Neural cell (in vitro differentiated cells): ENCODE results near the gene C1QTNF8. TPM values are rescaled to one million over a fixed set of nuclear protein-coding genes. Genes with fewer than 3 reads are reported as not detected.

Source experiments
- H2AFZ ChIP-seq: fragments of 200-600, 300-800 bp; sonication (generic), shearing (Covaris generic); 2 replicates; pipeline ENCODE4 v1.6.0; 2014; ENCODE audit warnings: low read depth, mild to moderate bottlenecking, antibody characterized with exemption, low read length, moderate library complexity
- H3F3A ChIP-seq: fragments of 200-600 bp; shearing (Covaris generic); 2 replicates; pipeline ENCODE4 v1.6.1; 2016; ENCODE audit warnings: mild to moderate bottlenecking, moderate library complexity, mixed read lengths, antibody characterized with exemption, low read length; ENCODE audit not compliant: insufficient read depth, poor library complexity, severe bottlenecking
- H3K27ac ChIP-seq: fragments of 200-600, 300-800 bp; sonication (generic), shearing (Covaris generic); 2 replicates; pipeline ENCODE4 v1.5.1; 2014; ENCODE audit warnings: mild to moderate bottlenecking, low read length, moderate library complexity
- H3K27me3 ChIP-seq: fragments of 300-800, 200-600 bp; sonication (generic), shearing (Covaris generic); 2 replicates; pipeline ENCODE4 v1.6.0; 2014; ENCODE audit warnings: mild to moderate bottlenecking, low read depth, low read length, moderate library complexity; ENCODE audit not compliant: insufficient read depth
- H3K36me3 ChIP-seq: fragments of 300-800, 200-600 bp; sonication (generic), shearing (Covaris generic); 2 replicates; pipeline ENCODE4 v1.5.1; 2014; ENCODE audit warnings: mild to moderate bottlenecking, antibody characterized with exemption, low read length, moderate library complexity; ENCODE audit not compliant: insufficient read depth
- H3K4me2 ChIP-seq: fragments of 300-800, 200-600 bp; sonication (generic), shearing (Covaris generic); 2 replicates; pipeline ENCODE4 v1.6.0; 2014; ENCODE audit warnings: mild to moderate bottlenecking, low read length
- H3K4me3 ChIP-seq: fragments of 300-800, 200-600 bp; sonication (generic), shearing (Covaris generic); 2 replicates; pipeline ENCODE4 v1.5.1; 2014; ENCODE audit warnings: mild to moderate bottlenecking, low read length, moderate library complexity
- H3K79me2 ChIP-seq: fragments of 200-600 bp; shearing (Covaris generic); replicated peaks from 2 replicates; pipeline ENCODE4 v1.6.0; 2014; ENCODE audit warnings: mild to moderate bottlenecking, low read length, moderate library complexity; ENCODE audit not compliant: insufficient read depth
- H3K9ac ChIP-seq: fragments of 300-800, 200-600 bp; sonication (generic), shearing (Covaris generic); 2 replicates; pipeline ENCODE4 v1.6.1; 2016; ENCODE audit warnings: mild to moderate bottlenecking, low read length, mixed read lengths
- H3K9me2 ChIP-seq: fragments of 200-600 bp; shearing (Covaris generic); 2 replicates; pipeline ENCODE4 v1.6.1; 2016; ENCODE audit warnings: mild to moderate bottlenecking, low read length, mixed read lengths; ENCODE audit not compliant: insufficient read depth
- H3K9me3 ChIP-seq: fragments of 200-600, 300-800 bp; sonication (generic), shearing (Covaris generic); 2 replicates; pipeline ENCODE4 v1.6.1; 2016; ENCODE audit warnings: mild to moderate bottlenecking, mixed run types, low read length, moderate library complexity, mixed read lengths
- H4K20me1 ChIP-seq: fragments of 200-600 bp; shearing (Covaris generic); 2 replicates; pipeline ENCODE4 v1.6.1; 2016; ENCODE audit warnings: mild to moderate bottlenecking, mixed run types; ENCODE audit not compliant: insufficient read depth
- EP300 ChIP-seq: fragments of 450-650 bp; conservative IDR thresholded peaks from 2 replicates; pipeline ENCODE4 v1.6.1; 2014; ENCODE audit warnings: antibody characterized with exemption, mild to moderate bottlenecking, moderate library complexity; ENCODE audit not compliant: poor library complexity, severe bottlenecking
- EZH2 ChIP-seq: fragments of 200-600, 300-800 bp; shearing (Covaris generic), sonication (generic); IDR thresholded peaks from 2 replicates; pipeline ENCODE4 v1.6.1; 2014; ENCODE audit warnings: antibody characterized with exemption, low read length, borderline replicate concordance, mild to moderate bottlenecking; ENCODE audit not compliant: insufficient read depth, poor library complexity, severe bottlenecking
- MXI1 ChIP-seq: fragments of 450-650 bp; conservative IDR thresholded peaks from 2 replicates; pipeline ENCODE4 v1.6.1; 2014; ENCODE audit warnings: antibody characterized with exemption, mild to moderate bottlenecking; ENCODE audit not compliant: poor library complexity, severe bottlenecking
- POLR2AphosphoS5 ChIP-seq: IDR thresholded peaks from 2 replicates; pipeline ENCODE4 v1.6.1; 2012
- RAD21 ChIP-seq: fragments of 450-650 bp; conservative IDR thresholded peaks from 2 replicates; pipeline ENCODE4 v1.6.1; 2014; ENCODE audit warnings: antibody characterized with exemption, mild to moderate bottlenecking, moderate library complexity
- SMC3 ChIP-seq: fragments of 450-650 bp; conservative IDR thresholded peaks from 2 replicates; pipeline ENCODE4 v1.6.1; 2014; ENCODE audit warnings: antibody characterized with exemption, mild to moderate bottlenecking, moderate library complexity; ENCODE audit not compliant: poor library complexity
- TAF1 ChIP-seq: IDR thresholded peaks from 2 replicates; pipeline ENCODE4 v1.6.1; 2012; ENCODE audit warnings: low read depth
- polyA plus RNA-seq: library from polyadenylated mRNA; depleted of rRNA; stranded (reverse); fragments of >200 nt; gene quantifications from 2 replicates; pipeline ENCODE4 v1.2.3, GENCODE V29; 2014
- TF ChIP-seq, protein P1 (sequence below): fragments of 450-650 bp; IDR thresholded peaks from 2 replicates; pipeline ENCODE4 v1.5.1; 2014; ENCODE audit warnings: antibody characterized with exemption, mild to moderate bottlenecking, moderate library complexity; ENCODE audit not compliant: poor library complexity, severe bottlenecking
- TF ChIP-seq, protein P2 (sequence below): IDR thresholded peaks from 2 replicates; pipeline ENCODE4 v1.6.1; 2012; ENCODE audit warnings: borderline replicate concordance

Gene C1QTNF8
- polyA plus RNA-seq, 1 donor from 2014 or later: 0.79 TPM

DNA sequence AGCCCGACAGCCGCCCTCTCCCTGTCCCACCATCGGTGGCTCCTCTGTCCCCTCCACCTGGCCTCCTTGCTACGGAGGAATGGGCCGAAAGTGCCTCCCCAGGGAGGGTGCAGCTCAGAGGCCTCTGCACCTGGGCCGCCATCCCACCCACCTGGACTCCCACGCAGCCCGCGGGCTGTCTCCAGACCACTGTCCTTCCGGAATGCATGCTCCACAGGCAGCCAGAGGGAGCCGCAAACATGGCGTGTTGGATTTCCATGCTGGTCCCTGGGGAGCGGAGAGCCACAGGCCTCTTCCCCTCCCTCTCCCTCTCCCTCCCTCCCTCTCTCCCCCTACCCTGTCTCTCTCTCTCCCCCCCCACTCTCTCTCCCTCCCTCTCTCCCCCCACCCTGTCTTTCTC is 20.5 kb downstream of the C1QTNF8 start:
- TF ChIP-seq SMC3: no peak
- TF ChIP-seq RAD21: no peak
- TF ChIP-seq EP300: no peak
- no peak for TF ChIP-seq POLR2AphosphoS5
- TF ChIP-seq, protein P1, sequence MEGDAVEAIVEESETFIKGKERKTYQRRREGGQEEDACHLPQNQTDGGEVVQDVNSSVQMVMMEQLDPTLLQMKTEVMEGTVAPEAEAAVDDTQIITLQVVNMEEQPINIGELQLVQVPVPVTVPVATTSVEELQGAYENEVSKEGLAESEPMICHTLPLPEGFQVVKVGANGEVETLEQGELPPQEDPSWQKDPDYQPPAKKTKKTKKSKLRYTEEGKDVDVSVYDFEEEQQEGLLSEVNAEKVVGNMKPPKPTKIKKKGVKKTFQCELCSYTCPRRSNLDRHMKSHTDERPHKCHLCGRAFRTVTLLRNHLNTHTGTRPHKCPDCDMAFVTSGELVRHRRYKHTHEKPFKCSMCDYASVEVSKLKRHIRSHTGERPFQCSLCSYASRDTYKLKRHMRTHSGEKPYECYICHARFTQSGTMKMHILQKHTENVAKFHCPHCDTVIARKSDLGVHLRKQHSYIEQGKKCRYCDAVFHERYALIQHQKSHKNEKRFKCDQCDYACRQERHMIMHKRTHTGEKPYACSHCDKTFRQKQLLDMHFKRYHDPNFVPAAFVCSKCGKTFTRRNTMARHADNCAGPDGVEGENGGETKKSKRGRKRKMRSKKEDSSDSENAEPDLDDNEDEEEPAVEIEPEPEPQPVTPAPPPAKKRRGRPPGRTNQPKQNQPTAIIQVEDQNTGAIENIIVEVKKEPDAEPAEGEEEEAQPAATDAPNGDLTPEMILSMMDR: no peak
- TF ChIP-seq TAF1: no peak
- TF ChIP-seq, protein P2, sequence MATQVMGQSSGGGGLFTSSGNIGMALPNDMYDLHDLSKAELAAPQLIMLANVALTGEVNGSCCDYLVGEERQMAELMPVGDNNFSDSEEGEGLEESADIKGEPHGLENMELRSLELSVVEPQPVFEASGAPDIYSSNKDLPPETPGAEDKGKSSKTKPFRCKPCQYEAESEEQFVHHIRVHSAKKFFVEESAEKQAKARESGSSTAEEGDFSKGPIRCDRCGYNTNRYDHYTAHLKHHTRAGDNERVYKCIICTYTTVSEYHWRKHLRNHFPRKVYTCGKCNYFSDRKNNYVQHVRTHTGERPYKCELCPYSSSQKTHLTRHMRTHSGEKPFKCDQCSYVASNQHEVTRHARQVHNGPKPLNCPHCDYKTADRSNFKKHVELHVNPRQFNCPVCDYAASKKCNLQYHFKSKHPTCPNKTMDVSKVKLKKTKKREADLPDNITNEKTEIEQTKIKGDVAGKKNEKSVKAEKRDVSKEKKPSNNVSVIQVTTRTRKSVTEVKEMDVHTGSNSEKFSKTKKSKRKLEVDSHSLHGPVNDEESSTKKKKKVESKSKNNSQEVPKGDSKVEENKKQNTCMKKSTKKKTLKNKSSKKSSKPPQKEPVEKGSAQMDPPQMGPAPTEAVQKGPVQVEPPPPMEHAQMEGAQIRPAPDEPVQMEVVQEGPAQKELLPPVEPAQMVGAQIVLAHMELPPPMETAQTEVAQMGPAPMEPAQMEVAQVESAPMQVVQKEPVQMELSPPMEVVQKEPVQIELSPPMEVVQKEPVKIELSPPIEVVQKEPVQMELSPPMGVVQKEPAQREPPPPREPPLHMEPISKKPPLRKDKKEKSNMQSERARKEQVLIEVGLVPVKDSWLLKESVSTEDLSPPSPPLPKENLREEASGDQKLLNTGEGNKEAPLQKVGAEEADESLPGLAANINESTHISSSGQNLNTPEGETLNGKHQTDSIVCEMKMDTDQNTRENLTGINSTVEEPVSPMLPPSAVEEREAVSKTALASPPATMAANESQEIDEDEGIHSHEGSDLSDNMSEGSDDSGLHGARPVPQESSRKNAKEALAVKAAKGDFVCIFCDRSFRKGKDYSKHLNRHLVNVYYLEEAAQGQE: no peak
- TF ChIP-seq EZH2: no peak
- no peak for TF ChIP-seq MXI1
- Histone ChIP-seq H3K27ac (no peak overlapping the region), H3K9ac (no peak overlapping the region), H3K79me2 (no peaks in the 10 kb centered on the region), H2AFZ (no peak overlapping the region), H3K9me3 (no peaks in the 10 kb centered on the region), H3K36me3 (no peaks in the 10 kb centered on the region), H3F3A (no peaks in the 10 kb centered on the region), H3K9me2 (no peaks in the 10 kb centered on the region), H4K20me1 (no peaks in the 10 kb centered on the region), H3K4me2 (no peak overlapping the region), H3K27me3 (peaks cover 20% of the 10 kb centered on the region), H3K4me3 (no peak overlapping the region)

DNA sequence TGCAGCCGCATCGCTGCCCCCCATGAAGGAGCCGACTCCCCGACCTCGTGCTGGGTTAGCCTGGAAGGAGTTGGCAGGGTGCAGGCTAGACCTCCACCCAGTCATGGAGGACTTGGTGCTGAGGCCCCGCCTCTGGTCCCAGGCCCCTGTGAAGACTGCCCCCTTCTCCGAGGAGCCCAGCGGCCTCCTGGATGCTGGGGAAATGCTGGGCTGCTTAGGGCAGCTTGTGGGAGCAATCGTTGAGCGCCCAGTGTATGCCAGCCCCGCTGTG is 21.7 kb downstream of the C1QTNF8 start:
- Histone ChIP-seq H3K4me2 (no peak overlapping the region), H3K27ac (no peak overlapping the region), H3K27me3 (peaks cover 20% of the 10 kb centered on the region)

More for the DNA sequence above, 21.7 kb downstream of the C1QTNF8 start:
- H3K9me2 ChIP-seq: no peaks in the 10 kb centered on the region
- no peaks in the 10 kb centered on the region for H4K20me1 ChIP-seq
- no peaks in the 10 kb centered on the region for H3K79me2 ChIP-seq
- H3K36me3 ChIP-seq: no peaks in the 10 kb centered on the region
- H3K9ac ChIP-seq: no peak overlapping the region
- no peak overlapping the region for H2AFZ ChIP-seq
- H3F3A ChIP-seq: no peaks in the 10 kb centered on the region
- H3K9me3 ChIP-seq: no peaks in the 10 kb centered on the region
- no peak for TF ChIP-seq EP300
- TF ChIP-seq, protein P1: no peak
- no peak for TF ChIP-seq SMC3
- TF ChIP-seq EZH2: no peak
- TF ChIP-seq, protein P2: no peak
- no peak for TF ChIP-seq MXI1
- no peak for TF ChIP-seq TAF1
- no peak for TF ChIP-seq RAD21
- no peak for TF ChIP-seq POLR2AphosphoS5
- H3K4me3 ChIP-seq: no peak overlapping the region
